ENCODE measurements around the gene SGPL1.

Gene SGPL1

GRCh38 chr10:70774810-70775678, 40.7 kb upstream of the SGPL1 start:
- Histone ChIP-seq H3K9me3 (ENCODE audit: control insufficient read depth in 5 of 5, low read length in 5 of 5) (no peaks in the 10 kb centered on the region), H3K4me3 (ENCODE audit: low read depth in 1 of 5, low read length in 5 of 5) (no peak overlapping the region), H3K27me3 (ENCODE audit: control insufficient read depth in 5 of 5, insufficient read depth in 4 of 5, low read length in 5 of 5) (peaks cover 0 to 3% (median 0%) of the 10 kb centered on the region in 5 donors), H3K4me1 (ENCODE audit: control insufficient read depth in 5 of 5, insufficient read depth in 5 of 5, low read length in 5 of 5) (peaks cover 2 to 15% (median 13%) of the 10 kb centered on the region in 5 donors), H3K27ac (ENCODE audit: low read depth, low read length) (no peak overlapping the region), H3K9ac (ENCODE audit: low read length in 5 of 5) (no peak overlapping the region), H3K36me3 (ENCODE audit: control insufficient read depth in 5 of 5, insufficient read depth in 5 of 5, low read length in 5 of 5) (no peaks in the 10 kb centered on the region)

DNA sequence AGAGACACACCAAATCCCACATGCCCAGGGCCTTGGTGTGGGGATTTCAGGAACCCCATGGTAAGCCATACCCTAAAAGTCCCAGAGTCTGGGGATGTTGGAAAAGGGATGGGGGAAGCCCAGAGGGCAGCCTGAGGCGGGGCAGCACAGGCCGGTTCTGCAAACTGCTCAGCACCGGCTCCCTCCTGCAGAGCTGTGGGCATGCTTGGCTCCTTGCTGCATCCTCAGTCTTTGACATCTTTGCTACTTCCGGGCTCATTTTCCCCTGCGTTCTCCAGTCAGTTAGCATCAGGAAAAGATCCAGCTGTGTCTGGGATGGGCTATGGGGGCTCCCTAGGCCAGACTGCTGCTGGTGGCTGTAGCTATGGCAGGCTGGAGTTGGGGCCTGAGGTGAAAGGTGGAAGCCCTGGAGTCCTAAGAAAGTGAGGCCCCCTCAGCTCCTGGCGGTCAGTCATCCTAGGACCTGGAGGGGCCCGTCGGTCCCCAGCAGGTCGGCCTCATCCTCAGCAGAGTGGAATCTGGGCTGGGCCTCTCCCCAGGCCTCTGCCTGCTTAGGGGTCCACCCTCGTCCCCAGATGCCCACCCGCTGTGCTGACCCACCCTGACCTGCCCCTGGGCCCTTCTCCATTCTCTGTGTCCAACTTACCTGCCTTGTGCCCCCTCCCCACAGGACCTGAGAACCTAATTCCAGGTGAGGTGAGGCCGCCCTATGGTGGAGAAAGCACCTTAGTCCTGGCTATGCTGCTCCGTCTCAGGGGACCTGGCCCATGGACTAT, 39.9 kb upstream of the SGPL1 start:
- Histone ChIP-seq H3K36me3 (ENCODE audit: control insufficient read depth in 5 of 5, insufficient read depth in 5 of 5, low read length in 5 of 5) (no peaks in the 10 kb centered on the region), H3K4me1 (ENCODE audit: control insufficient read depth in 5 of 5, insufficient read depth in 5 of 5, low read length in 5 of 5) (peaks cover 2 to 20% (median 18%) of the 10 kb centered on the region in 5 donors), H3K9me3 (ENCODE audit: control insufficient read depth in 5 of 5, low read length in 5 of 5) (no peaks in the 10 kb centered on the region), H3K4me3 (ENCODE audit: low read depth in 1 of 5, low read length in 5 of 5) (no peak overlapping the region), H3K27me3 (ENCODE audit: control insufficient read depth in 5 of 5, insufficient read depth in 4 of 5, low read length in 5 of 5) (peaks cover 0 to 3% (median 0%) of the 10 kb centered on the region in 5 donors), H3K9ac (ENCODE audit: low read length in 5 of 5) (no peak overlapping the region), H3K27ac (ENCODE audit: low read depth, low read length) (no peak overlapping the region)

DNA sequence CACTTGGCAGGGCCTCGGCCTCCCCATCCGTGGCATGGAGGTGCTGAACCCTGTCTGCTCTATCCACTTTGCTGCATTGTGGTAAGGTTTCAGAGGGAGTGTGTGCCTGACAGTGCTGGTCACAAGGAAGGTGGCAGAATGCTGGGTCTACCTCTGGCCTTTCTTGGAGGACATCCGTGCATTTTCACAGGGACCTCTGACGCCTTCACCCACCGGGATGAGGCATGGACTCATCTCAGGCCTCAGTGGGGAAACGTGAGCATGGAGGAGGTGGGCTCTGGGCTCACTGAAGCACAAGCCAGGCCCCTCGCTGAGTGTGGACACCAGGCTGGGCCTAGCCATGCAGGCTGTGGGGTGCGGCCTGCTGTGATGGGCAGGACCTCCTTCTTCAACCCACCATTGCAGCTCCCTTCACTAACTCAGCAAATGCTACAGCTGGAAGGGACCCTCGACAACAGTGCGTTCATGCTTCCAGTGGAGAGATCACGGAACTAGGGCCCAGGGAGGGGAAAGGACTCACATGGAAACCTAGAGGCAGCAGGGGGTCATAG, 39.2 kb upstream of the SGPL1 start:
- H3K4me3 ChIP-seq (ENCODE audit: low read depth in 1 of 5, low read length in 5 of 5), result no peak overlapping the region
- no peak overlapping the region for H3K9ac ChIP-seq (ENCODE audit: low read length in 5 of 5)
- no peaks in the 10 kb centered on the region for H3K36me3 ChIP-seq (ENCODE audit: control insufficient read depth in 5 of 5, insufficient read depth in 5 of 5, low read length in 5 of 5)
- no peak overlapping the region for H3K27ac ChIP-seq (ENCODE audit: low read depth, low read length)
- H3K4me1 ChIP-seq (ENCODE audit: control insufficient read depth in 5 of 5, insufficient read depth in 5 of 5, low read length in 5 of 5), result peaks cover 2 to 20% (median 18%) of the 10 kb centered on the region in 5 donors
- H3K9me3 ChIP-seq (ENCODE audit: control insufficient read depth in 5 of 5, low read length in 5 of 5), result no peaks in the 10 kb centered on the region
- peaks cover 0 to 3% (median 0%) of the 10 kb centered on the region in 5 donors for H3K27me3 ChIP-seq (ENCODE audit: control insufficient read depth in 5 of 5, insufficient read depth in 4 of 5, low read length in 5 of 5)

DNA sequence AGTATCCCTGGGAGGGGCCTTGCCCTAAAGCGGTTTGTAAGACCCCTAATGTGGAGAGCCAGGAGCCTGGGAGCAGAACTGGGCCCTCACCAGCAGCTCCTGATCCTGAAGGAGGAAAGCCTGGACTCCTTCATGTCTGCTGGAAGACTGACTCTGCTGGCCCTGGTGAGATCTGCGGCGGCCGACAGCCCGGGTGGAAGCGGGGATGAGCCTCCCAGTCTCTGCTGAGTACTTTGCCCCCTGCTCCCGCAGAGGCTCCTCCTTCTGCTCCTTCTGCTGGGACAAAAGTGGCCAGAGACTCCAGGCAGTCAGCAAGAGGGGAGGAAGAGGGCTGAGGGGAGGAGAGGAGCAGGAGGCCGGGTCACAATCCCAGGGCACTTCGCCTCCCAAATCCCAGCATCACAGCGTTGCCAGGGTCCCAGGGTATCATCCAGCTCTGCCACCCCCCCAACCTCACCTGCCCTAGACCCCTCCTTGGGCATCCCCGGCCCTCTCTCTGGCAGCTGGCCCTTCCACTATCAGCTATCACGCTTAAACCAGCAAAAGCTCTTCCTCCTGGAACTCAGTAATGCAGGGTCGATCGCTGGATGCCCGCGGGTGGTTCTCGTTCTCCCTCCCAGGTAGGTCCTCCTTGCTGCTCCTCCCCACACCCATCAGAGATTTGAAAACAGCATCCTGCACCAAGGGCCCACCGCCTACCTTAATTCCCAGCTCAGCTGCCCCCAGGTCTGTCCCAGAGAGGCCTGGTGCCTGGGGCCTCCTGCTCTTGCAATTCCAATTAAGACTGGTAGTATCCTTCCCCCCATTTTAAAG, 38.5 kb upstream of the SGPL1 start:
- no peak overlapping the region for H3K27ac ChIP-seq (ENCODE audit: low read depth, low read length)
- H3K9ac ChIP-seq (ENCODE audit: low read length in 5 of 5), result no peak overlapping the region
- no peaks in the 10 kb centered on the region for H3K9me3 ChIP-seq (ENCODE audit: control insufficient read depth in 5 of 5, low read length in 5 of 5)
- H3K27me3 ChIP-seq (ENCODE audit: control insufficient read depth in 5 of 5, insufficient read depth in 4 of 5, low read length in 5 of 5), result peaks cover 0 to 3% (median 0%) of the 10 kb centered on the region in 5 donors
- H3K4me3 ChIP-seq (ENCODE audit: low read depth in 1 of 5, low read length in 5 of 5), result no peak overlapping the region
- H3K4me1 ChIP-seq (ENCODE audit: control insufficient read depth in 5 of 5, insufficient read depth in 5 of 5, low read length in 5 of 5), result peaks cover 2 to 22% (median 21%) of the 10 kb centered on the region in 5 donors
- no peaks in the 10 kb centered on the region for H3K36me3 ChIP-seq (ENCODE audit: control insufficient read depth in 5 of 5, insufficient read depth in 5 of 5, low read length in 5 of 5)

- Histone ChIP-seq H3K27me3 (ENCODE audit: control insufficient read depth in 5 of 5, insufficient read depth in 4 of 5, low read length in 5 of 5) (peaks cover 0 to 3% (median 0%) of the 10 kb centered on the region in 5 donors), H3K36me3 (ENCODE audit: control insufficient read depth in 5 of 5, insufficient read depth in 5 of 5, low read length in 5 of 5) (no peaks in the 10 kb centered on the region), H3K4me3 (ENCODE audit: low read depth in 1 of 5, low read length in 5 of 5) (no peak overlapping the region), H3K9ac (ENCODE audit: low read length in 5 of 5) (no peak overlapping the region), H3K27ac (ENCODE audit: low read depth, low read length) (no peak overlapping the region), H3K9me3 (ENCODE audit: control insufficient read depth in 5 of 5, low read length in 5 of 5) (no peaks in the 10 kb centered on the region), H3K4me1 (ENCODE audit: control insufficient read depth in 5 of 5, insufficient read depth in 5 of 5, low read length in 5 of 5) (peaks cover 2 to 30% (median 26%) of the 10 kb centered on the region in 5 donors)
Measured at GRCh38 chr10:70778267-70778924, 37.4 kb upstream of the SGPL1 start.

DNA sequence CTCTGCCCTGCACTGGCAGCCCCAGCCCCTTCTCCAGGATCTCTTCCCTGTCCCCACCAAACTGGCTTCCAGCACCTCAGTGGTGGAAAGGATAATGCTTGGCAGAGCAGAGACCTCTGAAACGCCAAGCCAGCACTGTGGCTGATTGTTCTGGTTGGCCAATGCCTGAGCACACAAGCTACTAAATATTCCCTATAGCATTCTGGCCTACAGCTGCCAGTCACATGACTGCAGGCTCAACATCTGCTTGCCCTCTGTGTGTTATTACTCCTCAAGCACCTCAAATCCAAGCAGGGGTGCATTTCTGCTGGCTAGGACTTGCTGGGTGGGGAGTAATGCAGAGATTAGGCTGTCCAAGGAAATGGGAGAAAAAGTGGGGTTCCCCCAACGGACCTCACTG, 36.7 kb upstream of the SGPL1 start:
- Histone ChIP-seq H3K9ac (ENCODE audit: low read length in 5 of 5) (peak overlapping the region in 2 of 5 donors; percentile 4 to 22), H3K27ac (ENCODE audit: low read depth, low read length) (no peak overlapping the region), H3K4me1 (ENCODE audit: control insufficient read depth in 5 of 5, insufficient read depth in 5 of 5, low read length in 5 of 5) (peaks cover 3 to 30% (median 26%) of the 10 kb centered on the region in 5 donors), H3K36me3 (ENCODE audit: control insufficient read depth in 5 of 5, insufficient read depth in 5 of 5, low read length in 5 of 5) (no peaks in the 10 kb centered on the region), H3K9me3 (ENCODE audit: control insufficient read depth in 5 of 5, low read length in 5 of 5) (no peaks in the 10 kb centered on the region), H3K4me3 (ENCODE audit: low read depth in 1 of 5, low read length in 5 of 5) (peak overlapping the region in 1 of 5 donors; percentile 7), H3K27me3 (ENCODE audit: control insufficient read depth in 5 of 5, insufficient read depth in 4 of 5, low read length in 5 of 5) (peaks cover 0 to 3% (median 0%) of the 10 kb centered on the region in 5 donors)

DNA sequence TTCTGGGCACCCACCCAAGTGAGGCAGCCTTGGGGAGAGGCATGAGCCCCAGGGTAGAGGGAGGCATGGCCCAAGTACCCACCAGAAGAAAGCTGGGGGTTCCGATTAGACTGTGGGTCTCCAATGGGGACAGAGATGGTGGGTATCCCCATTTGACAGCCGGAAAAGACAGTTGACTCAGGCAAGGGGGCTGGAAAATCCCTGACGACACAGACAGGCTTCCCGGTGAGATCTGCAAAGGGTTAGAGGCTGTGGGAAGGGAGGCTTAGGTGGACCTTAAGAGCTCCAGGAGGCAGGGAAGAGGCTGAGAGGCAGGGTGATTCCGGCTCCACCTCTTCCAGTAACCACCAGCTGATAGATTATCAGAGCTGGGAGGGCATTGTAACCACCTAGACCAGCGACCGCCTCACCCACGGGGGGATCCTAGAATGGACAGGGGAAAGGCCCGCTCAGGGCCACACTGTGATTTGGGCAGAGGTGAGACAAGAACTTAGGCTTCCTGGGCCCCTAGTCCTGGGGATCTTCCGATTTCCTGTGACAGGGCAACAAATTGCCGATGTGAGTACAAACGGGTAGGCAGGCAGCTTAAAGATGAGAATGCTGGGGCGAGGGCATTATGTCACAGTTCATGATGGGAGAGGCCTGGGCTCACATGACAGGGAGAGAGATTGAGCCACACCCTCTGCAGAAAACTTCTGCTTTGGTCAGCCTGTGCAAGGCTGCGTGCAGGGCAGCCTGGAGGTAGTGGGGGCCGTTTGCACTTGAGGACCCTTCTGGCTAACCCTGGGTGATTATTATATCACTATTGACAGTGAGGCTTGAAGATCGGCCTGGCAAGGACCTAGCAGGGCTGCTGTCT, 36.0 kb upstream of the SGPL1 start:
- H3K36me3 ChIP-seq (ENCODE audit: control insufficient read depth in 5 of 5, insufficient read depth in 5 of 5, low read length in 5 of 5), result no peaks in the 10 kb centered on the region
- peak overlapping the region in 2 of 5 donors; percentile 4 to 22 for H3K9ac ChIP-seq (ENCODE audit: low read length in 5 of 5)
- H3K27ac ChIP-seq (ENCODE audit: low read depth, low read length), result no peak overlapping the region
- H3K4me1 ChIP-seq (ENCODE audit: control insufficient read depth in 5 of 5, insufficient read depth in 5 of 5, low read length in 5 of 5), result peaks cover 3 to 30% (median 26%) of the 10 kb centered on the region in 5 donors
- H3K27me3 ChIP-seq (ENCODE audit: control insufficient read depth in 5 of 5, insufficient read depth in 4 of 5, low read length in 5 of 5), result peaks cover 0 to 5% (median 0%) of the 10 kb centered on the region in 5 donors
- no peaks in the 10 kb centered on the region for H3K9me3 ChIP-seq (ENCODE audit: control insufficient read depth in 5 of 5, low read length in 5 of 5)
- peak overlapping the region in 2 of 5 donors; percentile 7 to 36 for H3K4me3 ChIP-seq (ENCODE audit: low read depth in 1 of 5, low read length in 5 of 5)

DNA sequence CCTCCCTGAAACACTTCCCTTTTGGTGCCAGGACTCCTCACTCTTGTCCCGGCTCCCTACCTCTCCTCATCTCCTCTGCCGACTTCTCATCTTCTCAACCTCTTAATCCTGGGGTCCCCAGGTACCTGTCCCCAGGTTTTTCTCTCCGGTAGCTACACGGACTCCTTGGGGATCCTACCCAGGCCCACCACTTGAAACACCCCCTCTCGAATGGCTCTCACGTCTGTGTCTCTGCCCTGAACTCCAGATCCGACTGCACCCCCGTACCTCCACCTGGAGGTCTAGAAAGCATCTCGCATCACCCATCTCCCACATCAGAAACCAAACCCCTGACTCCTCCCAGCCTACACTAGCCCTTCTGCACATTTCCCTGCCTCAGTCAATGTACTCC, 35.4 kb upstream of the SGPL1 start:
- Histone ChIP-seq H3K9me3 (ENCODE audit: control insufficient read depth in 5 of 5, low read length in 5 of 5) (no peaks in the 10 kb centered on the region), H3K4me3 (ENCODE audit: low read depth in 1 of 5, low read length in 5 of 5) (no peak overlapping the region), H3K27ac (ENCODE audit: low read depth, low read length) (no peak overlapping the region), H3K27me3 (ENCODE audit: control insufficient read depth in 5 of 5, insufficient read depth in 4 of 5, low read length in 5 of 5) (peaks cover 0 to 9% (median 0%) of the 10 kb centered on the region in 5 donors), H3K9ac (ENCODE audit: low read length in 5 of 5) (peak overlapping the region in 1 of 5 donors; percentile 4), H3K4me1 (ENCODE audit: control insufficient read depth in 5 of 5, insufficient read depth in 5 of 5, low read length in 5 of 5) (peaks cover 3 to 30% (median 26%) of the 10 kb centered on the region in 5 donors), H3K36me3 (ENCODE audit: control insufficient read depth in 5 of 5, insufficient read depth in 5 of 5, low read length in 5 of 5) (no peaks in the 10 kb centered on the region)
